Peyer's patch (tissue), 4 donors: ENCODE measurements around the gene CLCN2.

Experiments used
- CTCF ChIP-seq, 6 experiments: fragments of 450-650 bp in 4 of 6; fragments of 200-600 bp in 2 of 6; sonication (generic) in 1 of 6; IDR thresholded peaks; one replicate each; pipeline ENCODE4 v1.5.1; 2017 to 2019; ENCODE audit warnings: antibody characterized with exemption in 6 of 6, mild to moderate bottlenecking in 3 of 6, moderate library complexity in 1 of 6
- POLR2A ChIP-seq, 2 donors: fragments of 450-650 bp; IDR thresholded peaks; one replicate each; pipeline ENCODE4 v1.5.1; 2017; ENCODE audit warnings: antibody characterized with exemption in 2 of 2, mild to moderate bottlenecking in 2 of 2, moderate library complexity in 2 of 2

GRCh38 chr3:184379358-184380184 is 18.2 kb upstream of the CLCN2 start, which contains the start of gene CHRD:
- TF ChIP-seq POLR2A (IDR thresholded peaks at IDR 0.05) (no peak), CTCF (IDR thresholded peaks at IDR 0.05) (no peak)
